Testis (tissue), 2 donors: ENCODE results near the gene SNX10.

Experiments used
- POLR2A ChIP-seq: fragments of 450-650 bp; IDR thresholded peaks from one replicate; pipeline ENCODE4 v1.6.1; 2017; ENCODE audit warnings: antibody characterized with exemption, mild to moderate bottlenecking, moderate library complexity
- TF ChIP-seq, protein P1 (sequence below), 3 experiments: fragments of 450-650 bp in 2 of 3; fragments of 200-600 bp in 1 of 3; sonication (generic) in 1 of 3; IDR thresholded peaks; one replicate each; pipeline ENCODE4 v1.5.1; 2016 to 2019; ENCODE audit warnings: antibody characterized with exemption in 3 of 3, mild to moderate bottlenecking in 2 of 3, moderate library complexity in 1 of 3

DNA sequence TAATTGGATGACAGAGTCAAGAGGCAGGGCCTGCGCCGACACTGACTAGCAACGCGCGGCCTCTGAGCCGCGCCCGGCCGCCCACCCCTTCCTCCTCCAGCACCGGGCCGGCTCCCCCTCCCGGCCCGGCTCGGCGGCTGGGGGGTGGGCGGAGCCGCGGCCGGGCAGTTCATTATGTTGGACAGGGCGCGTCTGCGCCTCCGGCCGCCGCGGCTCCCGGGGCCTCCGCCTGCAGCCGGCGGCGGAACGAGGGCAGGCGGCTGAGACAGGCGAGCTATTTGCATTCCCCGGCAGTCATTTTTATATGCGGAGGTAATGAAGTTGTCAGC, 106.7 kb downstream of the SNX10 start:
- TF ChIP-seq, protein P1, sequence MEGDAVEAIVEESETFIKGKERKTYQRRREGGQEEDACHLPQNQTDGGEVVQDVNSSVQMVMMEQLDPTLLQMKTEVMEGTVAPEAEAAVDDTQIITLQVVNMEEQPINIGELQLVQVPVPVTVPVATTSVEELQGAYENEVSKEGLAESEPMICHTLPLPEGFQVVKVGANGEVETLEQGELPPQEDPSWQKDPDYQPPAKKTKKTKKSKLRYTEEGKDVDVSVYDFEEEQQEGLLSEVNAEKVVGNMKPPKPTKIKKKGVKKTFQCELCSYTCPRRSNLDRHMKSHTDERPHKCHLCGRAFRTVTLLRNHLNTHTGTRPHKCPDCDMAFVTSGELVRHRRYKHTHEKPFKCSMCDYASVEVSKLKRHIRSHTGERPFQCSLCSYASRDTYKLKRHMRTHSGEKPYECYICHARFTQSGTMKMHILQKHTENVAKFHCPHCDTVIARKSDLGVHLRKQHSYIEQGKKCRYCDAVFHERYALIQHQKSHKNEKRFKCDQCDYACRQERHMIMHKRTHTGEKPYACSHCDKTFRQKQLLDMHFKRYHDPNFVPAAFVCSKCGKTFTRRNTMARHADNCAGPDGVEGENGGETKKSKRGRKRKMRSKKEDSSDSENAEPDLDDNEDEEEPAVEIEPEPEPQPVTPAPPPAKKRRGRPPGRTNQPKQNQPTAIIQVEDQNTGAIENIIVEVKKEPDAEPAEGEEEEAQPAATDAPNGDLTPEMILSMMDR (IDR thresholded peaks at IDR 0.05) = no peak
- TF ChIP-seq POLR2A = no peak
